ENCODE results near the gene ZSCAN32.

ZSCAN32 gene

DNA sequence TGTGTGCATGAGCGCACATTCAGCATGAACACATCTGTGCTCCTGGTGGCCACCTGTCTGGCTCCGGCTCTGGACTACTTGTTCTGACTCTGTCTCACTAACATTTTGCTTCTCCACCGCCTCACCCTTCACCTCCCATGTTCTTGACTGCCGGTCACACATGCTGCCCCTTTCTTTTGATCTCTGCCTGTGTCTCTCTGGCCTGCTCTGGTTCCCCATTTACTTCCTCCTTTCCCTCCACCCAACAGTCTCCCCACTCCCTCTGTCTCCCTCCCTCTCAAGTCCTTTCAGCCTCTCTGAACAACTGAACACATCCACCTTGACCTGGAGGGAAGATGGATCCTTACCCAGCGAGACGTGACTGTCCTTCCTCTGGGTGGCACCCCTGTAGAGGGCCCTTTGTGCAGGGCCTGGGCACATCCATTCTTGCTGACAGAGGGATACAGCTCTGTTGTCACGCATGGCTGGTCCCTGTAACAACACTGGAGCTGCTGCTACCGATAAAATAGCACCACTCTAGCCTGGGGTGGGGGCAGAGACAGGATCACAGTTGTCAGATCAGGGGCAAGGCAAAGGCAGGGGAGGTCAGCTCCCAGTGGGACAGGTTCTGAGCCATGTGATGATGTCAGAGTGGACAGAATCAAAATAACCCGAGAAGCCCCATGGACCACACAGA, 11.0 kb downstream of the ZSCAN32 start:
- H3K9me3 ChIP-seq, result peaks cover 7% of the 10 kb centered on the region
- H3K36me3 ChIP-seq, result peaks cover 55% of the 10 kb centered on the region
- TF ChIP-seq, protein P1, sequence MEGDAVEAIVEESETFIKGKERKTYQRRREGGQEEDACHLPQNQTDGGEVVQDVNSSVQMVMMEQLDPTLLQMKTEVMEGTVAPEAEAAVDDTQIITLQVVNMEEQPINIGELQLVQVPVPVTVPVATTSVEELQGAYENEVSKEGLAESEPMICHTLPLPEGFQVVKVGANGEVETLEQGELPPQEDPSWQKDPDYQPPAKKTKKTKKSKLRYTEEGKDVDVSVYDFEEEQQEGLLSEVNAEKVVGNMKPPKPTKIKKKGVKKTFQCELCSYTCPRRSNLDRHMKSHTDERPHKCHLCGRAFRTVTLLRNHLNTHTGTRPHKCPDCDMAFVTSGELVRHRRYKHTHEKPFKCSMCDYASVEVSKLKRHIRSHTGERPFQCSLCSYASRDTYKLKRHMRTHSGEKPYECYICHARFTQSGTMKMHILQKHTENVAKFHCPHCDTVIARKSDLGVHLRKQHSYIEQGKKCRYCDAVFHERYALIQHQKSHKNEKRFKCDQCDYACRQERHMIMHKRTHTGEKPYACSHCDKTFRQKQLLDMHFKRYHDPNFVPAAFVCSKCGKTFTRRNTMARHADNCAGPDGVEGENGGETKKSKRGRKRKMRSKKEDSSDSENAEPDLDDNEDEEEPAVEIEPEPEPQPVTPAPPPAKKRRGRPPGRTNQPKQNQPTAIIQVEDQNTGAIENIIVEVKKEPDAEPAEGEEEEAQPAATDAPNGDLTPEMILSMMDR (IDR thresholded peaks at IDR 0.05), result no peak
- no peaks in the 10 kb centered on the region for H3K4me1 ChIP-seq (ENCODE audit: control insufficient read depth in 1 of 2, insufficient read depth in 1 of 2, low read depth in 1 of 2, low read length in 1 of 2)
- H3K27ac ChIP-seq, result no peak overlapping the region
- H3K4me3 ChIP-seq (ENCODE audit: low read depth in 1 of 2, low read length in 1 of 2), result no peak overlapping the region
- H3K27me3 ChIP-seq, result no peaks in the 10 kb centered on the region

DNA sequence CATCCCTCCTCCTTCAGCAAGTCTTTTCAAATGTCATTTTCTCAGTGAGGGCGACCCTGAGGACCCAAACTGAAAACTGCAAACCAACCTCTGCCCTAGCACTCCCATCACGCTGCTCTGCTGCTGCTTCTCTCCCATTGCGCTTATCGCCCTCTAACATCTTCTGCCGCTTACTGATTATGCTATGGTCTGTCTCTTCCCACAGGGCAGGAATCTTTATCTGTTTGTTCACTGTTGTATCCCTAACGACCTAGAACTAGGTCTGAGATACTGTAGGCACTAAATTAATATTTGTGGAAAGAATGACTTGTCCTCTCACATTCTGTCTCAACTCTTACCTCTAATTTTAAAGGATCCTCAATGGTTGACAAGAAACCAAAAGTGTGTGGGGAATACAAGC, 12.5 kb downstream of the ZSCAN32 start:
- H3K9me3 ChIP-seq, result peaks cover 22% of the 10 kb centered on the region
- H3K4me1 ChIP-seq (ENCODE audit: control insufficient read depth in 1 of 2, insufficient read depth in 1 of 2, low read depth in 1 of 2, low read length in 1 of 2), result no peaks in the 10 kb centered on the region
- H3K27ac ChIP-seq, result no peak overlapping the region
- H3K36me3 ChIP-seq, result peaks cover 62% of the 10 kb centered on the region
- TF ChIP-seq, protein P1 (IDR thresholded peaks at IDR 0.05), result no peak
- H3K27me3 ChIP-seq, result no peaks in the 10 kb centered on the region
- no peak overlapping the region for H3K4me3 ChIP-seq (ENCODE audit: low read depth in 1 of 2, low read length in 1 of 2)

DNA sequence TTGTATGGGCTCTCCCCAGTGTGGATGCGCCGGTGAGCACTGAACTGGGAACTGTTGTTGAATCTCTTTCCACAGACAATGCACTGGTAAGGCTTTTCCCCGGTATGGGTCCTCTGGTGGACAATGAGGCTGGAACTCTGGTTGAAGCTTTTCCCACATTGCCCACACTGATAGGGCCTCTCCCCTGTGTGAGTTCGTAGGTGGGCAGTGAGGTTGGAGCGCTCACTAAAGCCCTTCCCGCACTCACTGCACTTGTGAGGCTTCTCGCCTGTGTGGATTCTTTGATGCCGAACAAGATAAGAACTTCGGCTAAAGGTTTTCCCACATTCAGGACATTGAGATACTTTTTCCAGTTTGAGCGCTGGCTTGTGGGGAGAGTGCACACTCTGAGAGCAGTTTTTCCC, 17.8 kb downstream of the ZSCAN32 start:
- Histone ChIP-seq H3K9me3 (peaks cover 44% of the 10 kb centered on the region), H3K36me3 (peaks cover 37% of the 10 kb centered on the region), H3K4me3 (ENCODE audit: low read depth in 1 of 2, low read length in 1 of 2) (no peak overlapping the region)

DNA sequence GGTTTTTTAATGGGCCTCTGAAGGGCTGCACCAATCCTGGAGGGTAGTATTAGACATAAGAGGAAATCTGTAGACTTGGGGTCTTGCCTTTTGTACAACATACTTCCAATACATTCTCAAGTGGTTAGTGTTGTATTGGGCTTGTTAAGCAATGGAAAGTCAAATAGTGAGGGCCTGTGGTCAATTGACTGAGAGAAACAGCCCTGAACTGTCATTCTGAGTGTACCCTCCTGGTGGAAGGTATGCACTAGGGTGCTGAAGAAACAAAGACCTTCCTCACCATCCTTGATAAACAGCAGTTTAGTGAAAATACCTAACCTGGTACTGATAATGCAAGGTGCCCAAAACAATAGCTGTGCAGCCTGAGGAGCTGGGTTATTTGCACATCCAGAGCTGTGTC, 22.9 kb downstream of the ZSCAN32 start:
- Histone ChIP-seq H3K27ac (no peak overlapping the region), H3K9me3 (peaks cover 24% of the 10 kb centered on the region), H3K36me3 (peaks cover 4% of the 10 kb centered on the region), H3K27me3 (peaks cover 4% of the 10 kb centered on the region), H3K4me1 (ENCODE audit: control insufficient read depth in 1 of 2, insufficient read depth in 1 of 2, low read depth in 1 of 2, low read length in 1 of 2) (no peaks in the 10 kb centered on the region), H3K4me3 (ENCODE audit: low read depth in 1 of 2, low read length in 1 of 2) (no peak overlapping the region)
- TF ChIP-seq, protein P1 (IDR thresholded peaks at IDR 0.05), result no peak

More for the DNA sequence above, 17.8 kb downstream of the ZSCAN32 start:
- Histone ChIP-seq H3K27ac (no peak overlapping the region), H3K4me1 (ENCODE audit: control insufficient read depth in 1 of 2, insufficient read depth in 1 of 2, low read depth in 1 of 2, low read length in 1 of 2) (no peaks in the 10 kb centered on the region), H3K27me3 (no peaks in the 10 kb centered on the region)
- TF ChIP-seq, protein P1 (IDR thresholded peaks at IDR 0.05), result no peak

DNA sequence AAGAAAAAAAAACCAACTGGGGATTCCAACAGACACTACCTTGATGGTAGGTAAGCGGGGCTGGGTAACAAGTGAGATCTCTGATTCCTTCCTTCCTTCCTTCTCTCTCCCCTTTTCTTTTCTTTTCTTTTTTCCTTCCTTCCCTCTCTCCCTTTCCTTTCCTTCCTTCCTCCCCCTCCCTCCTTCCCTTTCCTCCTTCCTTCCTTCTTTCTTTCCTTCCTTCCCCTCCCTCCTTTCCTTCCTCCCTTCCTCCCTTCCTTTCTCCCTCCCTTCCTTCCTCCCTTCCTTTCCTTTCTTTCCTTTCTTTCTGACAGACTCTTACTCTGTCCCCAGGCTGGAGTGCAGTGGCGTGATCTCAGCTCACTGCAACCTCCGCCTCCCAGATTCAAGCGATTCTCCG, 25.1 kb downstream of the ZSCAN32 start:
- peaks cover 4% of the 10 kb centered on the region for H3K27me3 ChIP-seq
- H3K36me3 ChIP-seq, result no peaks in the 10 kb centered on the region
- H3K27ac ChIP-seq, result no peak overlapping the region
- no peaks in the 10 kb centered on the region for H3K4me1 ChIP-seq (ENCODE audit: control insufficient read depth in 1 of 2, insufficient read depth in 1 of 2, low read depth in 1 of 2, low read length in 1 of 2)
- TF ChIP-seq, protein P1 (IDR thresholded peaks at IDR 0.05), result no peak
- no peak overlapping the region for H3K4me3 ChIP-seq (ENCODE audit: low read depth in 1 of 2, low read length in 1 of 2)
- H3K9me3 ChIP-seq, result peaks cover 4% of the 10 kb centered on the region

Data from neutrophil (primary cell).